GM12892 (cell line): ENCODE measurements around the gene ABTB2.
"Not testable (repeated sequence)": the region's sequence is repeated elsewhere in the genome, so short reads cannot be mapped to it uniquely, and the experiment has no call there.

Experiments
- DNase-seq: peaks from one replicate; pipeline ENCODE4 v3.0.0; 2011; ENCODE audit not compliant: insufficient read length
- FAIRE-seq: peaks from 2 replicates; lab custom pipeline; 2011; peaks lifted over from hg19 to GRCh38; lab: Jason Lieb, UNC
- POLR2A ChIP-seq: IDR thresholded peaks from 2 replicates; pipeline ENCODE4 v1.6.1; 2011; ENCODE audit warnings: low read depth, low read length, control low read depth
- POLR2AphosphoS5 ChIP-seq: IDR thresholded peaks from 2 replicates; pipeline ENCODE4 v1.6.1; 2011; ENCODE audit warnings: low read depth, low read length, control low read depth
- TAF1 ChIP-seq: IDR thresholded peaks from 2 replicates; pipeline ENCODE4 v1.6.1; 2011; ENCODE audit warnings: low read depth, mild to moderate bottlenecking, control low read depth, low read length, borderline replicate concordance

The ABTB2 gene

GRCh38 chr11:34252015-34252414, 105.8 kb downstream of the ABTB2 start:
- TF ChIP-seq POLR2A: no peak
- TF ChIP-seq POLR2AphosphoS5: no peak
- TF ChIP-seq TAF1: no peak
- FAIRE-seq: no peak
- no peak for DNase-seq

GRCh38 chr11:34251589-34251980, 106.2 kb downstream of the ABTB2 start:
- no peak for DNase-seq
- no peak for TF ChIP-seq POLR2AphosphoS5
- TF ChIP-seq POLR2A: no peak
- TF ChIP-seq TAF1: no peak
- FAIRE-seq: no peak

DNA sequence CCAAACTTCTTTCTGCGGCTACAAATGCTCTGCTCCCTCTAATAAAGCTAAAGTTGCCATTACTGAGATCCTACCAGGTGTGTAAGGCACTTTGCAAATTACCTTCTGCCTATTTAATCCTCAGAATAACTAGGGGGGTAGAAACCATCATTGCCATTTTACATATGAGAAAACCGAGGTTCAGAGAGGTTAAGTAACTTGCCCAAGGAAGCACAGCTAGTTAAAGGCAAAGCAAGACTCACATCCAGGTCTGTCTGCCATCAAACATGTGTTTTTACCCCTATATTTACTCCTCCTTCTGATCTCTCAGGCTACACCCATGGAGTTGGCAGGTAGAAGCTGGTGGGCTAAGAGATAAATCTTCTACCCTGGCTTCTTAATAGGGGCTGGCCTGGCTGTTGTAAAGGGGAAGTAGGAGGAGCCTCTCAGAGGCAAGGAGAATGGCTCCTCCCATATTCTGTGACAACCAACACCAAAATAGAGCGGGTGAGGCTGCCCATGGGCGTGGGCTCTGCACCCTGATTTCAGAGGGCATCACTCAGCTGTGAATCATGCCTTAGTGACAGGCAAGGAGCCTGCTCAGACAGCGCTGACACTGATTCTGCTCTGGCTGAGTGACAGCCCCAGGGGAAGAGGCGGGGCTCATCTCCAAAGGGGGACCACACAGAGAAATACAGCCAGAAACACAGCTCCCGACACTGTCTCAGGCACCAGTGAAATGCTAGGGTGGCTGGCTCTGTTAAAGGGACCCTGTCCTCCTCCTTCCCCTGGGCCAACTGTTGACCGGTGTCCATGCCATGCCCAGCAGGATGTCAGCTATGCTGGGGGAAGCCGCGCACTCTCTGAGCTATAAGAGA, 106.8 kb downstream of the ABTB2 start:
- DNase-seq (peak; percentile 42), FAIRE-seq (peak; percentile 92)
- no peak for TF ChIP-seq POLR2A
- TF ChIP-seq TAF1: no peak
- no peak for TF ChIP-seq POLR2AphosphoS5

DNA sequence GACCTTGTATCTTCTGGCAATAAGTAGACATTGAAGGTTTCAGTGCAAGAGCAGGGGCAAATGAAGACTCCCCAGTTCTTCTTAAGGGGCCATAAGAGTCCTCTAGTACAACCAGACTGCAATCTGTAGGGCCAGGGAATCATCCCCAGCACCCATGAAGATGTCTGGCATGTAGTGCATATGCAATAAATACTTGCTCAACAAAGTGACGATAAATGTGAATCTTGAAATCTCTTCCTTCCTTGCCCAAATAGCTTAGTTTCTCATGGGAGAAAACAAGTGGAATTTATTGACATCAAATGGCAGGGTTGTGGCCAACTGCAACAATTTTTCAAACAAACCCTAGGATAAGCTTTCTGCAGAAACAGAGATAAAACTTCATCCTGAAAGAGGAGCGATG, 107.6 kb downstream of the ABTB2 start:
- no peak for DNase-seq
- FAIRE-seq: no peak
- TF ChIP-seq POLR2AphosphoS5 (no peak), POLR2A (no peak), TAF1 (no peak)

- TF ChIP-seq POLR2AphosphoS5 (no peak), POLR2A (no peak), TAF1 (no peak)
- FAIRE-seq (no peak), DNase-seq (no peak)
These were observed 108.4 kb downstream of the ABTB2 start for GRCh38 chr11:34249439-34249838.

DNA sequence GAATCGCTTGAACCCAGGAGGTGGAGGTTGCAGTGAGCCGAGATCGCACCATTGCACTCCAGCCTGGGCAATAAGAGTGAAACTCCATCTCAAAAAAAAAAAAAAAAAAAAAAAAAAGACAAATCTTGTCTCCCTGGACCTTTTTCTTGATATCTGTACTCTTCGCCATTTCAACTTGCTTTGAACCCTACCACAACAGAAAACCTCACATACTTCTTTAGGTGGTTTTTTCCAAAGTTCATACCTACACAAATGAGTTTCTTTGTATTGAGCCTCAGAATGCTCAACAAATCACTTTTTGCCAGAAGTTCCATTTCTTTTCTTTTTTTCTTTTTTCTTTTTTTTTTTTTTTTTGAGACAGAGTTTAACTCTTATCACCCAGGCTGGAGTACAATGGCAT, 111.3 kb downstream of the ABTB2 start:
- FAIRE-seq, DNase-seq: not testable (repeated sequence)

DNA sequence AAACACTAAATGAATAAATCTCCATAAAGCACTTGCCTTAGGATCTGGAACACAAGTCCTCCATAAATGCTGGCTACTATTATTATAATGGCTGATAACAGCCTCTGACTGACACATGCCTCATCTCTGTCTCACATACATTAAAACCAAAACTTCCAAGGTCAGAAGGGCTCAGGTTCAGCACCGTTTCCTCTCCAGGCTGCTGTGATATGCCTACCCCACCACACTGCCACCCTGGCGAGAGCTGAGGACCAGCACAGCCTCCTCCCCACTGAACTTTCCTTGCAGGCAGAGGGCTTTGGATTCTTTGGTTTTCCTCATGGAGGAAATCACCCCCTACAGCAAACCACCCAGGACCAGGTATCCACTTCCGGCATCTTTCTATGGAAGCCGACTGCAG, 112.8 kb downstream of the ABTB2 start:
- no peak for TF ChIP-seq POLR2AphosphoS5
- TF ChIP-seq TAF1: no peak
- TF ChIP-seq POLR2A: no peak
- peak; percentile 65 for FAIRE-seq
- no peak for DNase-seq

DNA sequence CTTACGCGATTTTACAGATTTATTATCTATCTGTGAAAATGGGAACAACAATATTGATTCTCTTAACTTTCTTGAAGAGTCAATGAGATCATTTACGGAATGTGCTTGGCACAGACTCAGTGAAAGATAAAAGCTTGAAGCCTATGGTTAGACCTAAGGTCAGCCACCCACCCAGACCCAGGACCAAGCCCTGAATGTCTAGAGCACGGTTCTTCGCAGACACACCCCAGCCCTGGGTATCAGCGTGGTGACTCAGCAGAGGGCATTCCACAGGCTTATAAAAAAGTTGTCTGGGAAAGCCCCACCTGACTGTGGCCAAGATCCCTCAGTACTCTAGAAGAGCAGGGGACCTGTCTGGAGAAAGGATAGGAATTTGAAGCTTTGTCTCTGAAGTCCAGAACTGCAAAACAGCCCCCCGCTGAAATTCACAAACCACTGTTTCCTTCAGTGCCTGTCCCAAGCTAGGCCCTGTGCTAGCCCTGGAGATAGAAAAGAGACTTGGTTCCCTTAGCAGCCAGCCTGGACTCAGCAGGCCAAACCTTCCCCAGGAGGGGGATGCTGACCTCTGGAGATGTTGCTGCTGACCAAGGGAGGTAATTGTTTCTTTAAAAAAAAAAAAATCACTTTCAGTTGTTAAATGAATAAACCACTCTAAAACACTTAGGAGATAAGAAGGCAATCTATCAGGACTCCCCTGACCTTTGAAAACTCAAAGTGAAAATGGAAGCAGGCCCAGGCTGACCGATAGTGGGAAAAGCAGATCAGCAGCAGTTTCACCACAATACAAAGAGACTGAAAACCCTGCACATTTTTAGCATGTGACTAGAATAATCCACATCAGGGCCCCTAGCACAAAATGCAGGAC, 114.0 kb downstream of the ABTB2 start:
- DNase-seq: no peak
- peak; percentile 91 for FAIRE-seq
- TF ChIP-seq TAF1 (no peak), POLR2A (no peak), POLR2AphosphoS5 (no peak; the same call in 1 of the 2 replicates)

DNA sequence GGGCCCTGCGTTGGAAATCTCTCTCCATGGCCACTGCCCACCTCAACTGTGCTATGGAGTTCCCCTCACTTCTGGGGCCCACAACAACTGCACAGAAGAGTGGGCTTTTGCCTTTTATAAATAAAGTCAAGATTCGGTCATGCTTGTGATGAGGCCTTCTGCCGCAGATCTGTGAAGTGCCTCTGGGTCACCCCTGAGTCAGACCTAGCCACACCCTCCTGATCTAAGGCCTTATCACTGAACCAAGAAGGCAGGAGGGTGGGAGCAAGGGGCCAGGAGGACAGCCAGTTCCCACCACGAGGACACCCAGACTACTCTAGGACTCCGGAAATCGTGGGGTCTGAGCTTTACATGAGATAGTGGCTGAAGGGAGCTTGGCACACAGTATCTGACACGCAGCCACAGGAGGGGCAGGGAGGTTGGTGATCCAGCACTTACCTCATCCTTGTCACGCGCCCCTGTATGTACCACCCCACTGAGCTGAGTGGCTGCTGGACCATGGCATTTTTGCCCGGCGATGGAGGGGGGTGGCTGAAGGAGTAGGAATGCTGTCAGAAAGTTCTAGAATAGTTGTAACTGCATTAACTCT, 115.7 kb downstream of the ABTB2 start:
- FAIRE-seq (peak; percentile 80), DNase-seq (no peak)
- TF ChIP-seq POLR2A (no peak), POLR2AphosphoS5 (no peak), TAF1 (no peak)

DNA sequence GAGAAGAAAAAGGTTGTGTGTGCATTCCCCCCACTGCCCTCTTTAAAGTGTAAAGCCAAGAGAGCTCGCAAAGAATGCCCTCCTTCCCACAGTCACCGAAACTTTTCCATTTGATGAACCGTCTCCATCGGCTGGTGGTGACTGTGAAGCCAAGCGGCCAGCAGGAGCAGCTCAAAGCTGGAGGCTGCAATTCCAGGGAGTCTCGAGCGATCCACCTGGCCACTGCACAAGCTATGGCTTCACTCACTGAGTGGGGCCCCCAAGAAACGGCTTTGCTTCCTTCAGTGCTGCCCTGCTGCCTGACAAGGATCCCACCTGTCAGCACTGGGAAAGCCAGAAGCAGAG, 117.7 kb downstream of the ABTB2 start:
- DNase-seq (no peak), FAIRE-seq (no peak)
- TF ChIP-seq POLR2AphosphoS5 (no peak), TAF1 (no peak), POLR2A (no peak)

DNA sequence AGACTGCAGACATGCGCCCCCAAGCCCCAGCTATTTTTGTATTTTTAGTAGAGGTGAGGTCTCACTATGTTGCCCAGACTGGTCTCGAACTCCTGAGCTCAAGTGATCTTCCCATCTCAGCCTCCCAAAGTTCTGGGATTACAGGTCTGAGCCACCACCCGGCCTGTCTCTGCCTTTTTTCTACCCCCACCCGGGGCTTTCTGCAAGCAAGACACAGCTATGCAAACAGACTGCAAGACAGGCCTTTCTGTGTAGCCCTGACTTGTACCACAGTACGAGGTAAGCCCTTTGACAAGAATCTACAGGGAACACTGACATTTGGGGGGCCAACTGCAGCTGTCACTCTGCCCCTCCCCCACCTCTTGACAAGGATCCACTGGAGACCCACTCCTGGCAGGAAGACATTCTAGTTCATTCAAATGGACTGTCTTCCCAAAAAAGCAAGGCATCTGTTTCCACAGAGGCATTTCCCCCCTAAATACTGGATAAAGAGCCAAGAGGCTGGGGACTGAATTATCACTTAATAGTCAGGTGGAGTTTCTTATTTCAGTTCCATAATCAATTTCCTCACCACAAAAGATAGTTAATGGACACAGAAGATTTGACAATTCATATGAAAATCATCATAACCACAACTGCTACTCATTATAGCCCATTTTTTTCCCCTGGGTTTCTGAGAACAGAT, 118.2 kb downstream of the ABTB2 start:
- peak; percentile 48 for FAIRE-seq

More for the DNA sequence above, 118.2 kb downstream of the ABTB2 start:
- no peak for DNase-seq
- TF ChIP-seq TAF1: no peak
- TF ChIP-seq POLR2A: no peak
- TF ChIP-seq POLR2AphosphoS5: no peak
